Breast epithelium (tissue), 4 donors: ENCODE measurements around the gene SLC10A2. TPM values are rescaled to one million over a fixed set of nuclear protein-coding genes. Genes with fewer than 3 reads are reported as not detected.

Experiments
- DNase-seq, 2 donors: peaks; one replicate each; pipeline ENCODE4 v3.0.0-alpha.2; 2019; ENCODE audit warnings: low spot score in 2 of 2
- H3K27ac ChIP-seq, 2 donors: fragments of 200-600 bp; sonication (generic) in 1 of 2; one replicate each; pipeline ENCODE4 v1.5.1; 2016 to 2019; ENCODE audit warnings: mild to moderate bottlenecking in 1 of 2
- H3K27me3 ChIP-seq, 2 donors: fragments of 200-600 bp; sonication (generic) in 1 of 2; one replicate each; pipeline versions ENCODE4 v1.5.1 to v1.6.0; 2017 to 2019; ENCODE audit warnings: control low read depth in 1 of 2, mild to moderate bottlenecking in 1 of 2
- H3K36me3 ChIP-seq: fragments of 200-600 bp; one replicate; pipeline ENCODE4 v1.5.1; 2019
- H3K4me1 ChIP-seq, 2 donors: fragments of 200-600 bp; sonication (generic); one replicate each; pipeline ENCODE4 v1.5.1; 2016 to 2019; ENCODE audit warnings: control low read depth in 1 of 2
- H3K4me3 ChIP-seq, 3 donors: fragments of 200-600 bp; sonication (generic); 1 replicate in 2 of 3; 2 replicates in 1 of 3; pipeline ENCODE4 v1.5.1; 2016 to 2019; ENCODE audit warnings: mild to moderate bottlenecking in 3 of 3, moderate library complexity in 2 of 3
- H3K9me3 ChIP-seq, 2 donors: fragments of 200-600 bp; sonication (generic) in 1 of 2; one replicate each; pipeline ENCODE4 v1.5.1; 2016 to 2019; ENCODE audit warnings: control low read depth in 1 of 2
- POLR2A ChIP-seq: fragments of 450-650 bp; IDR thresholded peaks from one replicate; pipeline ENCODE4 v1.6.1; 2016; ENCODE audit warnings: antibody characterized with exemption, mild to moderate bottlenecking, moderate library complexity
- POLR2AphosphoS5 ChIP-seq, 3 donors: sonication (generic); formaldehyde crosslinking; IDR thresholded peaks; one replicate each; pipeline ENCODE4 v1.6.1; 2017; ENCODE audit warnings: antibody characterized with exemption in 3 of 3
- intact Hi-C: fragments of 100-400 bp; cut with DNase I; formaldehyde crosslinking; loops from one replicate; pipeline ENCODE4 v1.15.1; 2023; ENCODE audit warnings: low total_unique reads
- total RNA-seq, 3 donors: library from RNA; depleted of rRNA; stranded (reverse); fragments of >200 nt; gene quantifications; one replicate each; pipeline ENCODE4 v1.1.0, GENCODE V29; 2016
- TF ChIP-seq, protein P1 (sequence below), 3 donors: fragments of 450-650 bp; IDR thresholded peaks; one replicate each; pipeline ENCODE4 v1.5.1; 2016 to 2017; ENCODE audit warnings: antibody characterized with exemption in 3 of 3, mild to moderate bottlenecking in 3 of 3, moderate library complexity in 3 of 3

The SLC10A2 gene
- total RNA-seq, 3 donors from 2014 or later: 0.33 TPM; not detected in 2

GRCh38 chr13:103056008-103056407, 10.2 kb downstream of the SLC10A2 start:
- Histone ChIP-seq H3K27ac (no peak overlapping the region), H3K4me3 (no peak overlapping the region), H3K36me3 (no peaks in the 10 kb centered on the region), H3K9me3 (peaks cover 0 to 22% of the 10 kb centered on the region in 2 donors), H3K27me3 (no peaks in the 10 kb centered on the region), H3K4me1 (no peaks in the 10 kb centered on the region)
- TF ChIP-seq POLR2AphosphoS5 (IDR thresholded peaks at IDR 0.05): no peak
- TF ChIP-seq, protein P1, sequence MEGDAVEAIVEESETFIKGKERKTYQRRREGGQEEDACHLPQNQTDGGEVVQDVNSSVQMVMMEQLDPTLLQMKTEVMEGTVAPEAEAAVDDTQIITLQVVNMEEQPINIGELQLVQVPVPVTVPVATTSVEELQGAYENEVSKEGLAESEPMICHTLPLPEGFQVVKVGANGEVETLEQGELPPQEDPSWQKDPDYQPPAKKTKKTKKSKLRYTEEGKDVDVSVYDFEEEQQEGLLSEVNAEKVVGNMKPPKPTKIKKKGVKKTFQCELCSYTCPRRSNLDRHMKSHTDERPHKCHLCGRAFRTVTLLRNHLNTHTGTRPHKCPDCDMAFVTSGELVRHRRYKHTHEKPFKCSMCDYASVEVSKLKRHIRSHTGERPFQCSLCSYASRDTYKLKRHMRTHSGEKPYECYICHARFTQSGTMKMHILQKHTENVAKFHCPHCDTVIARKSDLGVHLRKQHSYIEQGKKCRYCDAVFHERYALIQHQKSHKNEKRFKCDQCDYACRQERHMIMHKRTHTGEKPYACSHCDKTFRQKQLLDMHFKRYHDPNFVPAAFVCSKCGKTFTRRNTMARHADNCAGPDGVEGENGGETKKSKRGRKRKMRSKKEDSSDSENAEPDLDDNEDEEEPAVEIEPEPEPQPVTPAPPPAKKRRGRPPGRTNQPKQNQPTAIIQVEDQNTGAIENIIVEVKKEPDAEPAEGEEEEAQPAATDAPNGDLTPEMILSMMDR (IDR thresholded peaks at IDR 0.05): no peak
- TF ChIP-seq POLR2A: no peak
- DNase-seq: no peak
- intact Hi-C loops: no loop called here

GRCh38 chr13:103055166-103055565, 11.1 kb downstream of the SLC10A2 start:
- Histone ChIP-seq H3K27me3 (no peaks in the 10 kb centered on the region), H3K9me3 (peaks cover 0 to 22% of the 10 kb centered on the region in 2 donors), H3K36me3 (no peaks in the 10 kb centered on the region), H3K4me3 (no peak overlapping the region), H3K4me1 (no peaks in the 10 kb centered on the region), H3K27ac (no peak overlapping the region)
- TF ChIP-seq POLR2AphosphoS5 (IDR thresholded peaks at IDR 0.05): no peak
- no peak for TF ChIP-seq POLR2A
- TF ChIP-seq, protein P1 (IDR thresholded peaks at IDR 0.05): no peak
- intact Hi-C loops: no loop called here
- DNase-seq: no peak

GRCh38 chr13:103046676-103047075, 19.5 kb downstream of the SLC10A2 start:
- no peak for DNase-seq
- Histone ChIP-seq H3K9me3 (no peaks in the 10 kb centered on the region), H3K27me3 (no peaks in the 10 kb centered on the region), H3K27ac (no peak overlapping the region), H3K4me1 (no peaks in the 10 kb centered on the region), H3K4me3 (no peak overlapping the region), H3K36me3 (no peaks in the 10 kb centered on the region)
- intact Hi-C loops: no loop called here
- TF ChIP-seq POLR2A: no peak
- TF ChIP-seq, protein P1 (IDR thresholded peaks at IDR 0.05): no peak
- no peak for TF ChIP-seq POLR2AphosphoS5 (IDR thresholded peaks at IDR 0.05)

DNA sequence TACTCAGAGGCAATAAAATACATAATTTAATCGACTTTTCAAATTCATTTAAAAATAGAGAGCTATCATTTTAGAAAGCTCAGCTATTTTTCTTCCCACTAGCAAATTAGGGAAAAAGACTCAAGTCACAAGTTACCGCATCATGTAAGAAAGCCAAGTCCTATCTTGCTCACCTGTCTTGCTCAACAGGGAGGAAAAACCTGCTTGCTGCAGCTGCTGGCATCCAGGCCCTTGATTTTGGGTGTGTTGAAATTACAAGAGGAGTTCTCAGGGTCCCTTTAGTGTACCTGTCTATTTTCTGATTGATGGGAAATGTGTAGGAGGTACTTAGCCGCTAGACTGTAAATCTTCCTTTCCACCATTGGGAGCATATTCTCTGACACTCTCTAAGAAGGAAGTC, 22.2 kb downstream of the SLC10A2 start:
- H3K4me1 ChIP-seq: no peaks in the 10 kb centered on the region
- H3K27ac ChIP-seq: no peak overlapping the region
- H3K27me3 ChIP-seq: no peaks in the 10 kb centered on the region
- no peaks in the 10 kb centered on the region for H3K9me3 ChIP-seq
- TF ChIP-seq POLR2AphosphoS5 (IDR thresholded peaks at IDR 0.05): no peak
- TF ChIP-seq, protein P1 (IDR thresholded peaks at IDR 0.05): no peak
- TF ChIP-seq POLR2A: no peak
- intact Hi-C loops: no loop called here
- no peaks in the 10 kb centered on the region for H3K36me3 ChIP-seq
- DNase-seq: no peak
- no peak overlapping the region for H3K4me3 ChIP-seq

GRCh38 chr13:103040006-103040405, 26.2 kb downstream of the SLC10A2 start:
- TF ChIP-seq POLR2A (no peak), POLR2AphosphoS5 (IDR thresholded peaks at IDR 0.05) (no peak)
- TF ChIP-seq, protein P1 (IDR thresholded peaks at IDR 0.05): no peak
- Histone ChIP-seq H3K36me3 (no peaks in the 10 kb centered on the region), H3K4me3 (no peak overlapping the region), H3K27me3 (no peaks in the 10 kb centered on the region), H3K9me3 (no peaks in the 10 kb centered on the region), H3K4me1 (no peaks in the 10 kb centered on the region), H3K27ac (no peak overlapping the region)
- intact Hi-C loops: no loop called here
- no peak for DNase-seq
